Loucy (cell line): ENCODE results near the gene IFT74.

Experiments used
- CTCF ChIP-seq: fragments of 200-600 bp; sonication (generic); conservative IDR thresholded peaks from 2 replicates; pipeline ENCODE4 v1.5.1; 2014; ENCODE audit warnings: mild to moderate bottlenecking, antibody characterized with exemption, low read length
- EZH2phosphoT487 ChIP-seq: fragments of 200-600 bp; IDR thresholded peaks from 2 replicates; pipeline ENCODE4 v1.6.1; 2018; ENCODE audit warnings: antibody characterized with exemption, mild to moderate bottlenecking, moderate library complexity, borderline replicate concordance

GRCh38 chr9:26955921-26956859 lies at the start of gene IFT74:
- TF ChIP-seq CTCF = no peak
- TF ChIP-seq EZH2phosphoT487 = no peak
